HG03039 (cell line): Measurements from ENCODE around the gene TRIM43.
"Not testable (repeated sequence)": the region's sequence is repeated elsewhere in the genome, so short reads cannot be mapped to it uniquely, and the experiment has no call there.

Experiments used
- ATAC-seq: cut with Tn5 transposase; IDR thresholded peaks from one replicate; pipeline ENCODE4 v1.9.1; 2021; ENCODE audit warnings: mild to moderate bottlenecking, moderate library complexity; ENCODE audit not compliant: unreplicated experiment

TRIM43 gene

DNA sequence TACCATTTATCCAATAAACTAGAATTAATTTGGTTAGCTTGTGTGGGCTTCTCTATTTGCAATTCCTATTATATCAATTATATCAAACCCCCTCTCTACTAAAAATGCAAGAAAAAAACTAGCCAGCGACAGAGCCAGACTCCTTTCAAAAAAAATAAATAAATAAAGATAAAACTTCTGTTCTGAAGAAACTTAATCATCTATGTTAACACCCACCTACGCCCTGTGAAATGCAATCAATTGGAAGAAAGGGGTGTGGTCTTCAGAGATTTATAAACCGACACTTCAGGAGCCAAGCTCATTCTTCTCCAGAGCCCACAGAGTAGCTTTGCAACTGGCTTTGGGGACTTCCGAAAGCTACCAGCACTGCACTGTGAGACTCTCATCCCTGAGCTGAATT is at the start of gene TRIM43:
TSS of gene TRIM43 (plus strand) at position 301 of the 400 bp plus-strand sequence. CDS start 2,023 bp downstream, outside the sequence.
- not testable (repeated sequence) for ATAC-seq

DNA sequence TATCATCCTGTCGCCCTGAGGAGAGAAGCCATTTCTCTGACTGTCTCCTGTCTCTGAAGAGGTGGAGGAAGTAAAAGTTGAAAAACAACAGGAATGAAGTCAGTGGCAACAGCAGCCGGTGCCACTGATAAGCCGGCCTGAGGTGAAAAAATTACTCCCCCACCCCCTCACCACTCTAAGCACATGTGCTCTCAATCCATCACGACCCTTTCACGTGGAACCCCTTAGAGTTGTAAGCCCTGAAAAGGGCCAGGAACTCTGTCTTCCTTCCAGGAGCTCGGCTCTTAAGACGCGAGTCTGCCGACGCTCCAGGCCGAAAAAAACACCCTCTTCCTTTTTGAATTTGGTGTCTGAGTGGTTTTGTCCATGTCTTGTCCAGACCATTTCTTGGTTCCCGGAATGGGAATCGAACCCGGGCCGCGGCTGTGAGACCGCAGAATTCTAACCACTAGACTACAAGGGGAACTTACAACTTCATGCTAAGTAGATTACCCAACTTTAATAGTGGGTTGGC is 40.7 kb upstream of the TRIM43 start:
- no peak for ATAC-seq

DNA sequence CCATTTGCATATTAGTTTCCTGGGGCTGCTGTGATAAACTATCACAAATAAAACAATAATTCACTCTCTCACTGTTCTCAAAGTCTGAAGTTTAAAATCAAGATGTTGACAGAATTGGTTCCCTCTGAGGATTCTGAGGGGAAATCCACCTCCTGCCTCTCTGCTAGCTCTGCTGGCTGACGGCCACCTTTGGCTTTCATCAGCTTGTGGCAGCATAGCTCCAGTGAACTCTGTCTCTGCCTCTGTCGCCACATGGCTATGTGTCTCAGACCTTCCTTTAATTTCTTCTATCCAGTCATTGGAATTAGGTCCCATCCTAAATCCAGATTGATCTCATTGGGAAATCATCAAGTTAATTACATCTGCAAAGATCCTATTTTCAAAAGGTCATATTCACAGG is 38.9 kb upstream of the TRIM43 start:
- no peak for ATAC-seq

DNA sequence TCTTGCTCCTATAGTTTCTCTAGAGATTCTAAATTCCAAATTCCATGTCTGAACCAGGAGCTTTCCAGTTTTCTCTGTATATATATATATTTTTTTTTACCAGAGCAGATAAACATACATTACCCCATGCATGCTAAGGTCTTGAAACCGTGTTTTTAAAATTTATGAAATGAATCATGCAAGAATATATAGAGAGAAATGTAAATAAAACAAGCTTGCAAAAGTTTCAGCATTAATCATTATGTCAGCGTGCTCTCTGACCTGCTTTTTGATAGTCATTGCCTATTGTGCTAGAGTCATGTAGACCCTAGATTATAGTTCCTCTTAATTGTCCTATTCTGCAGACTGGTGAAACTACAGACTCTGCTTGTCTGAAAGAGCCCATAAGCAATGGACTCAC is 22.6 kb upstream of the TRIM43 start:
- ATAC-seq = no peak

DNA sequence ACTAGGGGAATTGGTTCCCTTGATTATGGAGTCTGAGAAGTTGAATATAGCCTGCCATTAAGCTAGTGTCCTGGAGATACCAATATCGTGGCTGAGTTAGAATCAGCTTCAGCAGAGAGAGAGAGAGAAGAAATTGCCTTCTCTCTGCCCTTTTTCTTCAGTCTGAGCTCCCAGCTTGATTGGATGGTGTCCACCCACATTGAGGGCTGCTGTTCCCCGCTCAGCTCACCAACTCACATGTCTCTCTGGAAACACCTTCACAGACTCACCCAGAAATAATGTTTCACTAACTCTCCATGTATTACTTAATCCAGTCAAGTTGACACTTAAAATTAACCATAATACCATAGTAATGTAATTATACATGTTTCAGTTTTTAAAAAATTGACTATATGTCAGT is 17.9 kb upstream of the TRIM43 start:
- ATAC-seq = no peak

GRCh38 chr2:95574506-95574905 is 17.3 kb upstream of the TRIM43 start:
- ATAC-seq = no peak

DNA sequence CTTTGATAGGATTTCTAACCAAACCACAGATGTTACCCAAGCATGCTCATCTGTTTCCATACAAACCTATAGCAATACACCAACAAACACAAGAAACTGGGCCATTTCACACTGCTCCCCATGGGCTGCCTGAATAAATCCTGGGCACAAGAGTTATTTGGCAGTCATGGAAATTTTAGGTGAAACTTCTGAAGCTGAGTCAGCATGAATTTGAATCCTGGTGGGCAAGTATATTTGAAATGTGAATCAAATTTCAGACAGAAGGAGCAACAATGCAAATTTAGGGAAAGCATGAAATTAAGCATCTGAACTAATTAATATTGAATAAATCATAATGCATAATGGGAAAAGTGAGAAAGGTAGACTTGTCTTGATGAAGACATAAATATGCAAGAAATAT is 15.9 kb upstream of the TRIM43 start:
- ATAC-seq = no peak

DNA sequence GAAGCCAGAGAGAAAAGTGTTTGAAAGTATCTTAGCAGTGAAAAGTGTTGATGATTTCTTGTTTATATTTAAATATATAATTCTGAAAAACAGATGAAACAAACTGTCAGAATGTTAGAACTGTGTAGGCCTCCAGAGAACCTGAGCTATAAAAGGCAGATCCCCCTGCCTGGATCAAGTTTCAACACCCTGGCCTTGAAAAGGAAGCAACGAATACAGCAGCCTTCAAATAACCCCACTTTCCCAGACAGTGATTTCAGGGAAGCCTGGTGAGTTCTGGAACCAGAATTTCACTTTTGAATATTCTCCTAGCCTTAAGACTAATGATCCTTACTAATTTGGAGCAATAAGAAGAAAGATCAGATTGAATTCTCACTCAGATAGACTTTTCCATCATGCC is 13.3 kb upstream of the TRIM43 start:
- ATAC-seq = no peak

- not testable (repeated sequence) for ATAC-seq
Measured at GRCh38 chr2:95583545-95583944, 8.3 kb upstream of the TRIM43 start.

GRCh38 chr2:95584321-95584720 is 7.5 kb upstream of the TRIM43 start:
- not testable (repeated sequence) for ATAC-seq

DNA sequence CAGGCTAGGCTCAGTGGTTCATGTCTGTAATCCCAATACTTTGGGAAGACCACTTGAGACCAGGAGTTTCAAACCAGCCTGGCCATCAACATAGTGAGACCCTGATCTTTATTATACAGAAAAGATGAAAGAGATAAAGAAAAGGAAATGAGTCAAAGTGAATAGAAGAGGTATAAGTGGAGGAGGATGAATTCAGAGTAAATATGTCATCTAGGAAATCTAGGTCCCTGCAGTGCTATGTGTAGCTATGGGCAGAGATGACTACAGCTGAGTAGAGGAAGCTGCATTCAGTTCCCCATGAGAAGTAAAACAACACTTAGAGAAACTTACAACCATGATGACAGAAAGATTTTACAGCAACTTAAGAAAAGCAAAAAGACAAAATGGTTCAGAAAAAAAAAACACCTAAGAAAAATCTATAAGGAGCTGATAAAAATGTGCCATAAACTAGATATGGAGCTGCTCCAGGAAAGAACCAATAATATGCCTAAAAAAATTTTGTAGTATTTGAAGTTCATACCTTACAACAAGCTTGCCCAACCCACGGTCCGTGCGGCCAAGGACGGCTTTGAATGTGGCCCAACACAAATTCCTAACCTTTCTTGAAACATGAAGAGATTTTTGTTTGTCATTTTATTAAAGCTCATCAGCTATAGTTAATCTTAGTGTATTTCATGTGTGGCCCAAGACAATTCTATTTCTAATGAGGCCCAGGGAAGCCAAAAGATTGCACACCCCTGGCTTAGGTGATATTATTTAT is 1.8 kb upstream of the TRIM43 start:
- ATAC-seq = not testable (repeated sequence)

DNA sequence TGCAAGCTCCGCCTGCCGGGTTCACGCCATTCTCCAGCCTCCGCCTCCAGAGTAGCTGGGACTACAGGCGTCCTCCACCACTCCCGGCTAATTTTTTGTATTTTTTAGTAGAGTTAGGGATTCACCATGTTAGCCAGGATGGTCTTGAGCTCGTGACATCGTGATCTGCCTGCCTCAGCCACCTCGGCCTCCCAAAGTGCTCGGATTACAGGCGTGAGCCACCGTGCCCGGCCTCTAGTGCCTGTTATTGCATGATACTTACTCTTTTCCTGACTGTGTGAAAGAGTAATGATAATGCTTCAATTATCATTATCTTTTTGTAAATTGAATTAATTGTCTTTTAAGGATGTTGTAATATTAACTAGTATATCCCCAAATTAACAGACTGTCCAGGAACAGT is 1.2 kb downstream of the TRIM43 start:
- ATAC-seq = not testable (repeated sequence)

DNA sequence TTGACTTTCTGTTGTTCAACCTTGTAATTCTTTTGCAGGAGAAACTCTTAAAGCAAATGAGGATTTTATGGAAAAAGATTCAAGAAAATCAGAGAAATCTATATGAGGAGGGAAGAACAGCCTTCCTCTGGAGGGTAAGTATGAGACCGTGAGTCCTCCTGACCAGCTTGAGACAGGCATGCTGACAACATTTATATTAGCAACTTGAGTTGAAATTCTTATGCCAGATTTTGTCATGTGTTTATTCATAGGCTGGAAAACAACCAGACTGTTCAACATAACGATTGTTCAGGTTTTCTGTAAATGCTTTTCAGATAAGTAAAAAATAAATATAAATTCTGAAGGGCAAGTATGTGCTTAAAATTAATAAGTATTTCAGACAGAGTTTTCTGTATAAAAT is 3.2 kb downstream of the TRIM43 start:
- not testable (repeated sequence) for ATAC-seq

- ATAC-seq = not testable (repeated sequence)
Measured at GRCh38 chr2:95601301-95601700, 9.5 kb downstream of the TRIM43 start.

GRCh38 chr2:95602146-95602545 is 10.3 kb downstream of the TRIM43 start:
- not testable (repeated sequence) for ATAC-seq

DNA sequence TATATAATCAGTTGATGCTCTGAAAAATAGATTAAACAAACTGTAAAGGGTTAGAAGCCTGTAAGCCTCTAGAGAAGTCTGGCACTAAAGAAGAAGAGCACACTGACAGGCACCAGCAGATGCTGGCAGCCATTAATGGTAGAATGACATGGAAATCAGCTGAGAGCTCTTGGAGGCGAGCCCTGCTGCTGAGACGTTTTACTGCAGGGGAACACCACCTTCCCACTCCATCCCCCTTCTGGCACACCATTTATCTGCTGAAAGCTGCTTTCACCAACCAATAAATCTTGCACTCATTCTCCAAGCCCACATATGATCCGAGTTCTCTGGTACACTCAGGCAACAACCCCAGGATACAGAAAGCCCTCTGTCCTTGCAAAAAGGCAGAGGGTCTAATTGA is 16.6 kb downstream of the TRIM43 start:
- ATAC-seq = not testable (repeated sequence)

- ATAC-seq = not testable (repeated sequence)
Measured at GRCh38 chr2:95609764-95610163, 18.0 kb downstream of the TRIM43 start.

DNA sequence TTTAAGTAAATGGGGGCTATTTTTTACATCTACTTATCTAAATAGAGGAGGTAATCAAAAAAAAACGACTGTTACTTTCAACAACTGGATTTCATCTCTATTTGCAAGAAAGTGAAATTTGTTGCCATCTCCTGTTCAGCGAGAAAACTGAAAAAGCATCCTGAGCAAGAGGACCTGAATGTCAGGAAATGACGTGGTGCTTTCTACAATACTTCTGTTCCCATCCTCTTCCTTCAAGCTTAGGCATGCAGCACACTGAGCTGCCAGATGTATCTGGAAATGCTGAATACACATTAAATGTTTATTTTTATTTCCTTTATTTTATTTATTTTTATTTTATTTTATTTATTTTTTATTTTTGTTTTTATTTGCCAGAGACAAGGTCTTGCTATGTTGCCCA is 21.2 kb downstream of the TRIM43 start:
- not testable (repeated sequence) for ATAC-seq

DNA sequence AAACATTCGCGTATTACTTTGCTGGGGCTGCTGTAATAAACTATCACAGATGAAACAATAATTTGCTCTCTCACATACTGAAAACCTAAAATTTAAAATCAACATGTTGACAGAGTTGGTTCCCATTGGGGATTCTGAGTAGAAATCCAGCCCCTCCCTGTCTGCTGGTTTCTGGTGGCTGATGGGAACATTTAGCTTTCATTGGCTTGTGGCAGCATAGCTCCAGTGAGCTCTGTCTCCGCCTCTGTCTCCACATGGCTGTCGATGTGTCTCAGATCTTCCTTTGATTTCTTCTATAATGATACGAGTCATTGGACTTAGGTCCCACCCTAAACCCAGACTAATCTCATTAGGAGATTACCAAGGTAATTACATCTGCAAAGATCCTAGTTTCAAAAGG is 30.9 kb downstream of the TRIM43 start:
- not testable (repeated sequence) for ATAC-seq

DNA sequence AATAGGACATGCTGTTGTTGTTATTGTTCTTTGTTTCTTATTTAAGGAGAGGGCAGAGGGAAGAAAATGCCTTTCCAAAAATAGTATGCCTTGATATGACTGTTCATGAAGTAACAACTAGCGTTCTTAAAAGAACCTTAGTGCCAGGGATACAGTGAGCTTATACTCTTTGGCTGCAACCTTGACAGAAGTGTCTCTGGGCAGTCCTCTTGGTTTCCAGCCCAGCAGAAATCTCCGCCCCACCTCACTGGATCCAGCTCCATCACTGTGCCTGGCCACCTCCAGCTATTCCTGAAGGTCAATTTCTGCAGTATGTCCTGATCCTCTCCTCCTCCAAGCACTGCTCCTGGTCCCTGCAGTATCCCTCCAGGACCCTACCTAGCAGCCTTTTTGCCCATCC is 39.2 kb downstream of the TRIM43 start:
- ATAC-seq = not testable (repeated sequence)

- ATAC-seq = not testable (repeated sequence)
Measured at GRCh38 chr2:95633626-95634259, 41.9 kb downstream of the TRIM43 start.
